K562 (cell line): ENCODE results near the gene CCNL2. TPM values are rescaled to one million over a fixed set of nuclear protein-coding genes. Genes with fewer than 3 reads are reported as not detected.
A peak's percentile ranks its signal among the peaks of the same experiment; 100 is the strongest.

Experiments
- ATAC-seq: fragments of 200-7000 bp; cut with Tn5 transposase; 3 replicates; pipeline ENCODE4 v1.9.1; 2020; ENCODE audit warnings: moderate library complexity
- BruUV-seq: library from RNA; stranded (reverse); fragments of 400-500 nt; replicated peaks from 2 replicates; lab custom pipeline; 2021; lab: Mats Ljungman, UMichigan
- CTCF ChIA-PET: fragments of 300-600 bp; formaldehyde crosslinking; extraction: SDS; loops from one replicate; lab custom pipeline; 2021; ENCODE audit warnings: low intra/inter-chr PET ratio; lab: Yijun Ruan, JAX
- POLR2A ChIA-PET: fragments of 300-600, 350-650 bp; sonication (Branson Sonifier 250); formaldehyde crosslinking; extraction: SDS; loops from one replicate; lab custom pipeline; 2021; ENCODE audit warnings: antibody characterized with exemption, inconsistent platforms; lab: Yijun Ruan, JAX
- DNase-seq, 4 experiments: peaks; one replicate each; pipeline versions ENCODE4 v3.0.0 to v3.0.0-alpha.2; 2011 to 2018; ENCODE audit warnings: low spot score in 3 of 4, mixed read lengths in 3 of 4; ENCODE audit errors: extremely low read depth in 1 of 4
- FAIRE-seq: peaks from 2 replicates; lab custom pipeline; 2011; peaks lifted over from hg19 to GRCh38; lab: Jason Lieb, UNC
- H2AFZ ChIP-seq: 2 replicates; pipeline ENCODE4 v1.6.0; 2011; ENCODE audit warnings: low read depth, low read length, control low read depth, inconsistent platforms
- H3K27ac ChIP-seq: fragments of 200-600 bp; 3 replicates; pipeline ENCODE4 v1.8.0; 2011; ENCODE audit warnings: low read depth, mild to moderate bottlenecking, control low read depth, inconsistent platforms, low read length, moderate library complexity, mixed read lengths; ENCODE audit errors: extremely low read depth
- H3K27me3 ChIP-seq, 2 experiments: fragments of 300-600 bp in 1 of 2; 2 replicates in 1 of 2; 3 replicates in 1 of 2; pipeline versions ENCODE4 v1.6.0 to v1.8.0; 2011; ENCODE audit warnings: inconsistent platforms in 2 of 2, low read length in 2 of 2, mild to moderate bottlenecking in 1 of 2, mixed read lengths in 1 of 2, moderate library complexity in 1 of 2; ENCODE audit not compliant: control insufficient read depth in 2 of 2, insufficient read depth in 2 of 2
- H3K36me3 ChIP-seq: fragments of 300-600 bp; 3 replicates; pipeline ENCODE4 v1.8.0; 2011; ENCODE audit warnings: mild to moderate bottlenecking, low read length, inconsistent platforms; ENCODE audit not compliant: control insufficient read depth, insufficient read depth
- H3K4me1 ChIP-seq, 2 experiments: fragments of 200-600 bp in 1 of 2; replicated peaks in 1 of 2; 2 replicates in 1 of 2; 3 replicates in 1 of 2; pipeline versions ENCODE4 v1.5.1 to v1.8.0; 2011; ENCODE audit warnings: inconsistent platforms in 2 of 2, low read length in 2 of 2, mild to moderate bottlenecking in 1 of 2, mixed read lengths in 1 of 2, moderate library complexity in 1 of 2; ENCODE audit not compliant: control insufficient read depth in 2 of 2, insufficient read depth in 2 of 2
- H3K4me2 ChIP-seq: 2 replicates; pipeline ENCODE4 v1.6.1; 2011; ENCODE audit warnings: low read length, control low read depth, inconsistent platforms, mixed read lengths; ENCODE audit not compliant: insufficient read depth
- H3K4me3 ChIP-seq: fragments of 200-600 bp; sonication (generic), shearing (Covaris generic); 2 replicates; pipeline ENCODE4 v1.5.1; 2016; ENCODE audit warnings: control low read depth, inconsistent platforms
- H3K79me2 ChIP-seq: fragments of 200-600 bp; 3 replicates; pipeline ENCODE4 v1.8.0; 2011; ENCODE audit warnings: low read length, inconsistent platforms; ENCODE audit not compliant: control insufficient read depth, insufficient read depth
- H3K9ac ChIP-seq, 2 experiments: 2 replicates each; pipeline versions ENCODE4 v1.6.0 to v1.6.1; 2011; ENCODE audit warnings: low read depth in 2 of 2, low read length in 2 of 2, control low read depth in 1 of 2, inconsistent platforms in 1 of 2, mild to moderate bottlenecking in 1 of 2, mixed read lengths in 1 of 2; ENCODE audit not compliant: insufficient read depth in 1 of 2
- H3K9me1 ChIP-seq: one replicate; pipeline ENCODE4 v1.6.0; 2011; ENCODE audit warnings: inconsistent platforms, mild to moderate bottlenecking, low read length, moderate library complexity; ENCODE audit not compliant: control insufficient read depth, insufficient read depth
- H3K9me3 ChIP-seq: replicated peaks from 2 replicates; pipeline ENCODE4 v1.5.1; 2011; ENCODE audit warnings: low read depth, low read length, inconsistent platforms; ENCODE audit not compliant: control insufficient read depth, insufficient read depth
- H4K20me1 ChIP-seq: replicated peaks from 2 replicates; pipeline ENCODE4 v1.6.1; 2011; ENCODE audit warnings: low read length, inconsistent platforms, mixed read lengths; ENCODE audit not compliant: control insufficient read depth, insufficient read depth
- BMI1 ChIP-seq: fragments of 150-350 bp; IDR thresholded peaks from 2 replicates; pipeline ENCODE4 v1.6.1; 2014; ENCODE audit warnings: low read length
- FIP1L1 ChIP-seq: fragments of 200-400 bp; formaldehyde crosslinking; IDR thresholded peaks from 2 replicates; pipeline ENCODE4 v1.6.1; 2018; ENCODE audit warnings: mild to moderate bottlenecking, low read depth, low read length; ENCODE audit not compliant: poor library complexity, severe bottlenecking
- GABPB1 ChIP-seq: sonication (generic); formaldehyde crosslinking; IDR thresholded peaks from 2 replicates; pipeline ENCODE4 v1.8.0; 2022; ENCODE audit warnings: mild to moderate bottlenecking, missing genetic modification reagents
- MAFG ChIP-seq: fragments of 450-650 bp; conservative IDR thresholded peaks from 2 replicates; pipeline ENCODE4 v1.6.1; 2016; ENCODE audit warnings: missing genetic modification characterization, missing compliant biosample characterization
- NFYB ChIP-seq: IDR thresholded peaks from 2 replicates; pipeline ENCODE4 v1.6.1; 2011; ENCODE audit warnings: mild to moderate bottlenecking, moderate library complexity; ENCODE audit not compliant: insufficient read length; ENCODE audit errors: extremely low read depth
- POLR2G ChIP-seq: fragments of 200-400 bp; formaldehyde crosslinking; IDR thresholded peaks from 2 replicates; pipeline ENCODE4 v1.6.1; 2017; ENCODE audit warnings: low read depth, mild to moderate bottlenecking, antibody characterized with exemption, low read length, moderate library complexity
- RBFOX2 ChIP-seq: fragments of 200-400 bp; formaldehyde crosslinking; IDR thresholded peaks from 2 replicates; pipeline ENCODE4 v1.6.1; 2017; ENCODE audit warnings: low read depth, mild to moderate bottlenecking, low read length, moderate library complexity
- SETDB1 ChIP-seq: IDR thresholded peaks from one replicate; pipeline ENCODE4 v1.6.1; 2012; ENCODE audit warnings: low read length, control low read depth, inconsistent platforms
- ZFPM2 ChIP-seq: fragments of 250-450 bp; sonication (Bioruptor Pico); IDR thresholded peaks from 2 replicates; pipeline ENCODE4 v1.5.1; 2022; ENCODE audit warnings: mild to moderate bottlenecking
- ZFX ChIP-seq: sonication (generic); formaldehyde crosslinking; IDR thresholded peaks from 2 replicates; pipeline ENCODE4 v1.8.0; 2022; ENCODE audit warnings: mild to moderate bottlenecking, missing genetic modification reagents, moderate library complexity
- ZNF12 ChIP-seq: sonication (generic); formaldehyde crosslinking; IDR thresholded peaks from 2 replicates; pipeline ENCODE4 v1.4.0; 2020; ENCODE audit warnings: mild to moderate bottlenecking, missing genetic modification reagents
- ZNF253 ChIP-seq: fragments of 250-450 bp; sonication (Bioruptor Pico); conservative IDR thresholded peaks from 2 replicates; pipeline ENCODE4 v1.6.1; 2021; ENCODE audit warnings: mild to moderate bottlenecking
- ZNF316 ChIP-seq: fragments of 450-650 bp; IDR thresholded peaks from 2 replicates; pipeline ENCODE4 v1.6.1; 2016
- ZNF354B ChIP-seq: fragments of 250-450 bp; sonication (Bioruptor Pico); IDR thresholded peaks from 2 replicates; pipeline ENCODE4 v1.4.0; 2020
- ZNF431 ChIP-seq: sonication (generic); formaldehyde crosslinking; IDR thresholded peaks from 2 replicates; pipeline ENCODE4 v1.8.0; 2022; ENCODE audit warnings: mild to moderate bottlenecking, missing genetic modification reagents
- WGBS: fragments of 100-300 bp; shearing (Covaris generic); methylation state at CpG from one replicate; pipeline ENCODE4 v1.1.6; 2016; ENCODE audit warnings: low coverage, mixed read lengths; ENCODE audit not compliant: insufficient coverage; ENCODE audit errors: missing lambda C conversion rate; 5-methylcytosine and 5-hydroxymethylcytosine counted together
- in situ Hi-C: fragments of 300-500 bp; cut with MboI; formaldehyde crosslinking; loops from 4 replicates; pipeline ENCODE4 v1.15.0; 2018; ENCODE audit warnings: inconsistent platforms, mixed read lengths
- intact Hi-C: fragments of 100-400 bp; cut with micrococcal nuclease; formaldehyde crosslinking; loops from 2 replicates; pipeline ENCODE4 v1.14.2; 2022
- polyA plus RNA-seq, 8 experiments: library from polyadenylated mRNA; depleted of rRNA in 4 of 8; stranded (reverse) in 5 of 8; unstranded in 3 of 8; fragments of >200 nt; fragmentation: Nextera tagmentation in 2 of 8; fragmentation: Illumina TruSeq in 1 of 8; extraction: Ambion mirVana in 2 of 8; extraction: Trizol in 1 of 8; gene quantifications; 2 replicates each; pipeline versions ENCODE4 v1.2.1 to v1.2.3, GENCODE V29; 2011 to 2014; ENCODE audit warnings: inconsistent platforms in 1 of 8, missing spikeins in 1 of 8
- total RNA-seq, 7 experiments: library from RNA; depleted of rRNA in 6 of 7; stranded (reverse); fragments of >200 nt in 6 of 7; fragmentation: Illumina TruSeq in 2 of 7; extraction: Trizol in 2 of 7; gene quantifications; 2 replicates each; pipeline versions ENCODE4 v1.2.1 to v1.2.3, GENCODE V29; 2011 to 2021; ENCODE audit warnings: low replicate concordance in 1 of 7
- TF ChIP-seq, protein P1 (sequence below): fragments of 250-450 bp; sonication (Bioruptor Pico); IDR thresholded peaks from 2 replicates; pipeline ENCODE4 v1.5.0; 2020; ENCODE audit warnings: mild to moderate bottlenecking

The CCNL2 gene
- total and polyA plus RNA-seq, 9 of the 15 experiments (the other 6 are each of a cell fraction or from before 2014, with no cell fraction given), result 2.8 to 287 (median 94.5) TPM

DNA sequence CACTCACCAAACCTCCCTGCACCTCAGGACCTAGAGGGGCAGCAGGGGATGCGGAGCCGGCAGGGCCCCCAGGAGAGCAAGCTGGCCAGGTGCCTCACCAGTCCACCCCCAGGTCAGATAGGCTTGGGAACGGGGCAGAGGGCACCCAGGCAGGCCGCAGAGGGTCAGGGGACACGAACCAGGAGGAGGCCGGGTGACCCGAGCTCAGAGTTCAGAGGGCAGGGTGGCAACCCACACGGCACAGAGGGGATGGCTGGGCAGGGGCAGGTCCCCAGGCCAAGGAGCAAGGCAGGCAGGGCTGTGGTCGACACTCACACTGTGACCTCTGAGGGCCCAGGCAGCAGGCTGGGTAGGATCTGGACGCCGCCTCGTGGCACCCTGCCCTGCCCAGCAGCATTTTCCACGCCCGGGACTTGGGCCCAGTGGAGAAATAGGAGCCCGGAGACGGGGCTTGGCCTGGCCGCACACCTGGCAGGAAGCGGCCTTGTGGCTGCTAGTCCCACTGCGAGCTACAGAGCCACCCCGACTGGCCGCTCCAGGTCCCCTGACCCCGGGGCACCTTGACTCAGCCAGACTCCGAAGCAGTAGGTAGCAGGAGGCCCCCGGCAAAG is 55.2 kb downstream of the CCNL2 start:
- ATAC-seq (no peak), DNase-seq (no peak)
- Histone ChIP-seq H3K4me3 (no peak overlapping the region), H4K20me1 (peaks cover 47% of the 10 kb centered on the region; the same call in 1 of the 2 replicates), H3K79me2 (peaks cover 61% of the 10 kb centered on the region), H3K36me3 (peaks cover 62% of the 10 kb centered on the region; the same call in 2 of the 3 replicates), H3K9ac (peak overlapping the region in 1 of 2 experiments; percentile 10; a peak in 2 of 4 replicates), H3K27ac (no peak overlapping the region; the same call in 2 of the 3 replicates), H3K4me1 (peaks cover 9 to 88% of the 10 kb centered on the region in 2 experiments; a peak in 3 of 5 replicates), H3K27me3 (no peaks in the 10 kb centered on the region)
- 93% methylated on average over 23 of the region's 24 CpGs for WGBS
- in situ Hi-C loops, result no loop called here
- CTCF ChIA-PET, result no interaction called here
- BruUV-seq, result no TSS peak
- intact Hi-C loops, result no loop called here
- POLR2A ChIA-PET, result interaction anchor here (0.8 to 4.8 kb wide), 2 partner anchors 8 to 32 kb away, joined by 5 to 22 read pairs; partner anchors contain the start of gene AURKAIP1
- TF ChIP-seq ZNF431 (no peak), ZNF253 (no peak), ZFX (CRISPR knock-in tag) (no peak), RBFOX2 (peak; percentile 12; the same call in 1 of the 2 replicates), ZNF316 (no peak), BMI1 (no peak), ZNF12 (no peak), ZNF354B (CRISPR knock-in tag) (no peak), ZFPM2 (CRISPR knock-in tag) (no peak), SETDB1 (no peak), MAFG (tag) (no peak), NFYB (no peak), POLR2G (peak; percentile 65), FIP1L1 (peak; percentile 11), GABPB1 (CRISPR knock-in tag) (no peak)
- TF ChIP-seq, protein P1, sequence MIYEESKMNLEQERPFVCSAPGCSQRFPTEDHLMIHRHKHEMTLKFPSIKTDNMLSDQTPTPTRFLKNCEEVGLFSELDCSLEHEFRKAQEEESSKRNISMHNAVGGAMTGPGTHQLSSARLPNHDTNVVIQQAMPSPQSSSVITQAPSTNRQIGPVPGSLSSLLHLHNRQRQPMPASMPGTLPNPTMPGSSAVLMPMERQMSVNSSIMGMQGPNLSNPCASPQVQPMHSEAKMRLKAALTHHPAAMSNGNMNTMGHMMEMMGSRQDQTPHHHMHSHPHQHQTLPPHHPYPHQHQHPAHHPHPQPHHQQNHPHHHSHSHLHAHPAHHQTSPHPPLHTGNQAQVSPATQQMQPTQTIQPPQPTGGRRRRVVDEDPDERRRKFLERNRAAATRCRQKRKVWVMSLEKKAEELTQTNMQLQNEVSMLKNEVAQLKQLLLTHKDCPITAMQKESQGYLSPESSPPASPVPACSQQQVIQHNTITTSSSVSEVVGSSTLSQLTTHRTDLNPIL, result no peak
- TF ChIP-seq, all 486 proteins: peak for 3
- Histone ChIP-seq H3K9me1 (peaks cover 8% of the 10 kb centered on the region), H3K9me3 (peaks cover 2% of the 10 kb centered on the region; the same call in 1 of the 2 replicates), H2AFZ (no peak overlapping the region), H3K4me2 (no peak overlapping the region)
- no peak for FAIRE-seq
